CD4-positive, alpha-beta T cell (primary cell): ENCODE results near the gene SPC24. TPM values are rescaled to one million over a fixed set of nuclear protein-coding genes. Genes with fewer than 3 reads are reported as not detected.

Source experiments
- ATAC-seq: fragments of 200-7000 bp; cut with Tn5 transposase; one replicate; pipeline ENCODE4 v1.10.0; 2022; ENCODE audit warnings: mild to moderate bottlenecking; ENCODE audit not compliant: poor library complexity
- CTCF ChIA-PET: fragments of 350-600 bp; sonication (Branson Sonifier 250); formaldehyde crosslinking; loops from one replicate; lab custom pipeline; 2021; ENCODE audit warnings: antibody characterized with exemption, inconsistent platforms; lab: Charles Lee
- POLR2A ChIA-PET: fragments of 350-600 bp; sonication (Branson Sonifier 250); formaldehyde crosslinking; loops from one replicate; lab custom pipeline; 2021; ENCODE audit warnings: antibody characterized with exemption, inconsistent platforms; lab: Charles Lee
- DNase-seq, 14 experiments: peaks; one replicate each; pipeline ENCODE4 v3.0.0-alpha.2; 2013 to 2020; ENCODE audit warnings: mixed read lengths in 2 of 14
- H3K27ac ChIP-seq, 2 donors: one replicate each; pipeline versions ENCODE4 v1.5.1 to v1.7.0; 2013; ENCODE audit warnings: low read length in 2 of 2, low read depth in 1 of 2, mild to moderate bottlenecking in 1 of 2
- H3K27me3 ChIP-seq, 2 experiments: 1 replicate in 1 of 2; 2 replicates in 1 of 2; pipeline versions ENCODE4 v1.6.1 to v1.7.0; 2013; ENCODE audit warnings: low read length in 2 of 2, control low read depth in 1 of 2, mild to moderate bottlenecking in 1 of 2, moderate library complexity in 1 of 2; ENCODE audit not compliant: insufficient read depth in 2 of 2, control insufficient read depth in 1 of 2
- H3K36me3 ChIP-seq: one replicate; pipeline ENCODE4 v1.6.1; 2013; ENCODE audit warnings: low read length, control low read depth; ENCODE audit not compliant: insufficient read depth
- H3K4me1 ChIP-seq: one replicate; pipeline ENCODE4 v1.6.1; 2013; ENCODE audit warnings: low read length, control low read depth; ENCODE audit not compliant: insufficient read depth
- H3K4me3 ChIP-seq: one replicate; pipeline ENCODE4 v1.5.1; 2013; ENCODE audit warnings: mild to moderate bottlenecking, low read length, moderate library complexity
- H3K9me3 ChIP-seq, 2 experiments: 1 replicate in 1 of 2; 2 replicates in 1 of 2; pipeline versions ENCODE4 v1.6.1 to v1.7.0; 2013; ENCODE audit warnings: low read length in 2 of 2, mild to moderate bottlenecking in 2 of 2, control low read depth in 1 of 2, moderate library complexity in 1 of 2; ENCODE audit not compliant: control insufficient read depth in 1 of 2, insufficient read depth in 1 of 2
- H3K27ac Mint-ChIP-seq: one replicate; pipeline ENCODE4 v1.8.0; 2020; ENCODE audit warnings: mixed read lengths
- H3K27me3 Mint-ChIP-seq: one replicate; pipeline ENCODE4 v1.8.0; 2021; ENCODE audit warnings: mixed read lengths
- H3K36me3 Mint-ChIP-seq: one replicate; pipeline ENCODE4 v1.8.0; 2021; ENCODE audit warnings: low read depth, mixed read lengths
- H3K4me1 Mint-ChIP-seq: one replicate; pipeline ENCODE4 v1.8.0; 2021; ENCODE audit warnings: low read depth, mixed read lengths
- H3K4me3 Mint-ChIP-seq: one replicate; pipeline ENCODE4 v1.8.0; 2020; ENCODE audit warnings: mild to moderate bottlenecking, mixed read lengths
- H3K9me3 Mint-ChIP-seq: one replicate; pipeline ENCODE4 v1.8.0; 2020; ENCODE audit warnings: mixed read lengths
- CTCF ChIP-seq: fragments of 200-600 bp; IDR thresholded peaks from one replicate; pipeline ENCODE4 v1.8.0; 2022; ENCODE audit warnings: antibody characterized with exemption, mild to moderate bottlenecking
- intact Hi-C, 2 experiments: fragments of 100-400 bp; cut with DNase I in 1 of 2; cut with micrococcal nuclease in 1 of 2; formaldehyde crosslinking; loops; one replicate each; pipeline versions ENCODE4 v1.15.1 to v1.9.0; 2023 to 2025; cut with DNase I, micrococcal nuclease
- polyA plus RNA-seq, 2 donors: library from polyadenylated mRNA; unstranded; fragments of 120-200 nt; gene quantifications; one replicate each; pipeline ENCODE4 v1.2.1, GENCODE V29; 2013
- total RNA-seq, 174 experiments: library from RNA in 2 of 174; stranded (reverse) in 2 of 174; gene quantifications; one replicate each; pipeline ENCODE4 v1.2.3 and lab custom pipeline; 2021 to 2026

SPC24 gene
- total RNA-seq (1 to 10 TPM in 1 of 2 experiments, under 1 TPM in 1; 0.59 to 1.5 TPM), total RNA-seq (lab: John Stamatoyannopoulos, UW) (0.08 to 76.1 (median 1.5) reads per million in 172 experiments)
- polyA plus RNA-seq (2013, experiment 1 of 2), result 0.95 TPM
- 1.2 TPM for polyA plus RNA-seq (2013, experiment 2 of 2)

- H3K4me1 Mint-ChIP-seq, result peaks cover 17% of the 10 kb centered on the region
- Histone ChIP-seq H3K27ac (no peak within 1 kb of the TSS), H3K27me3 (no peaks in the 10 kb centered on the region), H3K4me1 (peaks cover 17% of the 10 kb centered on the region), H3K36me3 (no peaks in the 10 kb centered on the region), H3K9me3 (peaks cover 0 to 4% of the 10 kb centered on the region in 2 experiments), H3K4me3 (peak within 1 kb of the TSS; percentile 62)
- H3K36me3 Mint-ChIP-seq, result peaks cover 4% of the 10 kb centered on the region
- intact Hi-C loops, result loop anchor here in 1 of 2 experiments (5.0 kb wide), 1 partner anchor 42 kb away; the partner anchor contains the start of gene KANK2
- peak within 1 kb of the TSS; percentile 90 for H3K4me3 Mint-ChIP-seq
- H3K27me3 Mint-ChIP-seq, result no peaks in the 10 kb centered on the region
- CTCF ChIA-PET, result interaction anchor here (1.6 kb wide), 1 partner anchor 30 kb away, joined by 7 read pairs; no protein-coding TSS in a partner anchor
- POLR2A ChIA-PET, result no interaction called here
- ATAC-seq (peak; percentile 93), DNase-seq (peak; percentile 71 to 97 (median 84))
- no peaks in the 10 kb centered on the region for H3K9me3 Mint-ChIP-seq
- peak within 1 kb of the TSS; percentile 74 for H3K27ac Mint-ChIP-seq
- TF ChIP-seq CTCF, result no peak
These were observed at the start of gene SPC24 for GRCh38 chr19:11155373-11156120. SPC24 (minus strand) TSS chr19:11155782; CDS start chr19:11155776, 6 bp downstream.

GRCh38 chr19:11204943-11205349 is 49.4 kb upstream of the SPC24 start:
- CTCF ChIA-PET, result interaction anchor here (0.6 kb wide), 1 partner anchor 24 kb away, joined by 4 read pairs; no protein-coding TSS in a partner anchor
- no peak for TF ChIP-seq CTCF
- H3K4me1 Mint-ChIP-seq, result no peaks in the 10 kb centered on the region
- Histone ChIP-seq H3K4me1 (no peaks in the 10 kb centered on the region), H3K4me3 (no peak overlapping the region), H3K9me3 (no peaks in the 10 kb centered on the region), H3K36me3 (no peaks in the 10 kb centered on the region), H3K27me3 (no peaks in the 10 kb centered on the region), H3K27ac (no peak overlapping the region)
- no peaks in the 10 kb centered on the region for H3K9me3 Mint-ChIP-seq
- no peaks in the 10 kb centered on the region for H3K36me3 Mint-ChIP-seq
- intact Hi-C loops, result loop anchor here in 1 of 2 experiments (1.0 to 2.0 kb wide), 2 partner anchors 169 to 262 kb away; no protein-coding TSS in a partner anchor
- H3K27me3 Mint-ChIP-seq, result peaks cover 26% of the 10 kb centered on the region
- H3K27ac Mint-ChIP-seq, result no peak overlapping the region
- DNase-seq (no peak), ATAC-seq (no peak)
- POLR2A ChIA-PET, result no interaction called here
- no peak overlapping the region for H3K4me3 Mint-ChIP-seq

- peaks cover 26% of the 10 kb centered on the region for H3K27me3 Mint-ChIP-seq
- H3K4me1 Mint-ChIP-seq, result no peaks in the 10 kb centered on the region
- DNase-seq (no peak), ATAC-seq (no peak)
- no peaks in the 10 kb centered on the region for H3K36me3 Mint-ChIP-seq
- TF ChIP-seq CTCF, result peak; percentile 13
- ChIA-PET CTCF (interaction anchor here (0.6 kb wide), 1 partner anchor 78 kb away, joined by 4 read pairs; no protein-coding TSS in a partner anchor), POLR2A (no interaction called here)
- H3K27me3 ChIP-seq, result peaks cover 0 to 2% of the 10 kb centered on the region in 2 experiments
- no peak overlapping the region for H3K4me3 Mint-ChIP-seq
- H3K36me3 ChIP-seq, result no peaks in the 10 kb centered on the region
- no peaks in the 10 kb centered on the region for H3K9me3 Mint-ChIP-seq
- H3K4me1 ChIP-seq, result no peaks in the 10 kb centered on the region
- H3K4me3 ChIP-seq, result no peak overlapping the region
- no peak overlapping the region for H3K27ac Mint-ChIP-seq
- no peak overlapping the region for H3K27ac ChIP-seq
- H3K9me3 ChIP-seq, result no peaks in the 10 kb centered on the region
- intact Hi-C loops, result loop anchor here in 1 of 2 experiments (1.0 to 2.0 kb wide), 2 partner anchors 168 to 261 kb away; no protein-coding TSS in a partner anchor
These were observed 48.6 kb upstream of the SPC24 start for GRCh38 chr19:11204076-11204602.
